Prostate gland (tissue), 2 donors: Measurements from ENCODE around the gene SPTLC1.

Experiments
- POLR2AphosphoS5 ChIP-seq: sonication (generic); formaldehyde crosslinking; IDR thresholded peaks from one replicate; pipeline ENCODE4 v1.6.1; 2017; ENCODE audit warnings: antibody characterized with exemption
- TF ChIP-seq, protein P1 (sequence below), 4 experiments: fragments of 200-600 bp in 2 of 4; fragments of 450-650 bp in 2 of 4; sonication (generic) in 2 of 4; IDR thresholded peaks; 1 replicate in 3 of 4; 2 replicates in 1 of 4; pipeline ENCODE4 v1.5.1; 2016 to 2019; ENCODE audit warnings: antibody characterized with exemption in 4 of 4, mild to moderate bottlenecking in 2 of 4, moderate library complexity in 2 of 4

DNA sequence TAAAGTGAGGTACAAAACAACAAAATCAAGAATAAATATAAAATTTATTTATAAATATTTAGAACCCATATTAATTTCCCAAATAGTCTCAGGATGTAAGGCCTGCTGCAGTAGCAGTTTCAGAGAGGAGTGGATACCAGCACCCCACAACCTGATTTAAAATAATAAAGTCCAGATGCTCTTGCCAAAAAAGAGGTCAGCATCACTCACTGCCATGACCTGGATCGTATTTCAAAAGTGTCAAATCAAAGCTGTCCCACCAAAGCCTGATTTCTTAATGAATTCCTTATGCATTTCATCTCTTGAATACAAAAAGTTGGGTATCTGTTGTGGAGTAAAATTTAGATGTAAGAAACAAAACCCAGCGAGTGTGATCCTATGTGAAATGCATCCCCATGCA lies 107.2 kb downstream of the SPTLC1 start:
- TF ChIP-seq, protein P1, sequence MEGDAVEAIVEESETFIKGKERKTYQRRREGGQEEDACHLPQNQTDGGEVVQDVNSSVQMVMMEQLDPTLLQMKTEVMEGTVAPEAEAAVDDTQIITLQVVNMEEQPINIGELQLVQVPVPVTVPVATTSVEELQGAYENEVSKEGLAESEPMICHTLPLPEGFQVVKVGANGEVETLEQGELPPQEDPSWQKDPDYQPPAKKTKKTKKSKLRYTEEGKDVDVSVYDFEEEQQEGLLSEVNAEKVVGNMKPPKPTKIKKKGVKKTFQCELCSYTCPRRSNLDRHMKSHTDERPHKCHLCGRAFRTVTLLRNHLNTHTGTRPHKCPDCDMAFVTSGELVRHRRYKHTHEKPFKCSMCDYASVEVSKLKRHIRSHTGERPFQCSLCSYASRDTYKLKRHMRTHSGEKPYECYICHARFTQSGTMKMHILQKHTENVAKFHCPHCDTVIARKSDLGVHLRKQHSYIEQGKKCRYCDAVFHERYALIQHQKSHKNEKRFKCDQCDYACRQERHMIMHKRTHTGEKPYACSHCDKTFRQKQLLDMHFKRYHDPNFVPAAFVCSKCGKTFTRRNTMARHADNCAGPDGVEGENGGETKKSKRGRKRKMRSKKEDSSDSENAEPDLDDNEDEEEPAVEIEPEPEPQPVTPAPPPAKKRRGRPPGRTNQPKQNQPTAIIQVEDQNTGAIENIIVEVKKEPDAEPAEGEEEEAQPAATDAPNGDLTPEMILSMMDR (IDR thresholded peaks at IDR 0.05): no peak
- no peak for TF ChIP-seq POLR2AphosphoS5
